ENCODE measurements around the gene TMEM94.

DNA sequence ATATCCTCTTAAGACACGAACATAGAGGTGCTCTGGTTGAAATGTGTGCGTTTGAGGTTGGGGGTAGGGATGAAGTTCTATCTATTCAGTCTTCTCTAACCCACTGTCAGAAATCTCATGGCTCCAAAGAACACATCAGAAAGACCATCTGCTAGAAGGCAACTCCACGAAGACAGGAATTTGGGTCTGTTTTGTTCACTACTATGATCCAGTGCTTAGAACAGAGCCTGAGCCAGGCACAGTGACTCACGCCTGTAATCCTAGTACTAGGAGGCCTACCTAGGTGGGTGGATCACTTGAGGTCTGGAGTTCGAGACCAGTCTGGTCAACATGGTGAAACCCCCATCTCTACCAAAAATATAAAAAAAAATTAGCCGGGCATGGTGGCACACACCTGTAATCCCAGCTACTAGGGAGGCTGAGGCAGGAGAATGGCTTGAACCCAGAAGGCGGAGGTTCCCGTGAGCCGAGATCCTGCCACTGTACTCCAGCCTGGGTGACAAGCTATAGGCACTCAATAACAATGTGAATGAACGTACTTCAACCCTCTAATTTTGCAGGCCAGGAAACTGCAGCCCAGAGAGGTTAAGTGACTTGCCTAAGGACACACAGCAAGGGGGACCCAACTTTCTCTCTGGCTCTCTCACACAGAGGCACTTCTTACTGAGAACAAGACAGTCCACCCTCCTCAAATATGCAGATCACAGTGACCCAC lies 56.6 kb downstream of the TMEM94 start:
- TF ChIP-seq, protein P1, sequence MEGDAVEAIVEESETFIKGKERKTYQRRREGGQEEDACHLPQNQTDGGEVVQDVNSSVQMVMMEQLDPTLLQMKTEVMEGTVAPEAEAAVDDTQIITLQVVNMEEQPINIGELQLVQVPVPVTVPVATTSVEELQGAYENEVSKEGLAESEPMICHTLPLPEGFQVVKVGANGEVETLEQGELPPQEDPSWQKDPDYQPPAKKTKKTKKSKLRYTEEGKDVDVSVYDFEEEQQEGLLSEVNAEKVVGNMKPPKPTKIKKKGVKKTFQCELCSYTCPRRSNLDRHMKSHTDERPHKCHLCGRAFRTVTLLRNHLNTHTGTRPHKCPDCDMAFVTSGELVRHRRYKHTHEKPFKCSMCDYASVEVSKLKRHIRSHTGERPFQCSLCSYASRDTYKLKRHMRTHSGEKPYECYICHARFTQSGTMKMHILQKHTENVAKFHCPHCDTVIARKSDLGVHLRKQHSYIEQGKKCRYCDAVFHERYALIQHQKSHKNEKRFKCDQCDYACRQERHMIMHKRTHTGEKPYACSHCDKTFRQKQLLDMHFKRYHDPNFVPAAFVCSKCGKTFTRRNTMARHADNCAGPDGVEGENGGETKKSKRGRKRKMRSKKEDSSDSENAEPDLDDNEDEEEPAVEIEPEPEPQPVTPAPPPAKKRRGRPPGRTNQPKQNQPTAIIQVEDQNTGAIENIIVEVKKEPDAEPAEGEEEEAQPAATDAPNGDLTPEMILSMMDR (IDR thresholded peaks at IDR 0.05): no peak
- no peak for TF ChIP-seq POLR2A (IDR thresholded peaks at IDR 0.05)

Measured in testis (tissue), 2 donors.